Stomach smooth muscle (tissue), 2 donors: ENCODE results near the gene IL36B.
"Not testable (repeated sequence)": the region's sequence is repeated elsewhere in the genome, so short reads cannot be mapped to it uniquely, and the experiment has no call there.

Experiments used
- H3K27ac ChIP-seq: one replicate; pipeline ENCODE4 v1.7.0; 2013; ENCODE audit warnings: mild to moderate bottlenecking, low read length, inconsistent platforms
- H3K27me3 ChIP-seq, 2 donors: one replicate each; pipeline ENCODE4 v1.7.0; 2013; ENCODE audit warnings: low read length in 2 of 2; ENCODE audit not compliant: insufficient read depth in 2 of 2, control insufficient read depth in 1 of 2
- H3K36me3 ChIP-seq, 2 donors: one replicate each; pipeline ENCODE4 v1.7.0; 2013; ENCODE audit warnings: low read length in 2 of 2; ENCODE audit not compliant: control insufficient read depth in 2 of 2, insufficient read depth in 2 of 2
- H3K4me1 ChIP-seq: one replicate; pipeline ENCODE4 v1.7.0; 2013; ENCODE audit warnings: low read length; ENCODE audit not compliant: control insufficient read depth, insufficient read depth
- H3K4me3 ChIP-seq, 2 donors: one replicate each; pipeline ENCODE4 v1.7.0; 2013; ENCODE audit warnings: low read length in 2 of 2
- H3K9ac ChIP-seq, 2 donors: one replicate each; pipeline ENCODE4 v1.7.0; 2013; ENCODE audit warnings: low read length in 2 of 2, mild to moderate bottlenecking in 1 of 2
- H3K9me3 ChIP-seq, 2 donors: one replicate each; pipeline ENCODE4 v1.7.0; 2013; ENCODE audit warnings: low read length in 2 of 2; ENCODE audit not compliant: control insufficient read depth in 2 of 2
- donor health status: healthy.
- donor health status: Pancreatic carcinoma.

Gene IL36B

DNA sequence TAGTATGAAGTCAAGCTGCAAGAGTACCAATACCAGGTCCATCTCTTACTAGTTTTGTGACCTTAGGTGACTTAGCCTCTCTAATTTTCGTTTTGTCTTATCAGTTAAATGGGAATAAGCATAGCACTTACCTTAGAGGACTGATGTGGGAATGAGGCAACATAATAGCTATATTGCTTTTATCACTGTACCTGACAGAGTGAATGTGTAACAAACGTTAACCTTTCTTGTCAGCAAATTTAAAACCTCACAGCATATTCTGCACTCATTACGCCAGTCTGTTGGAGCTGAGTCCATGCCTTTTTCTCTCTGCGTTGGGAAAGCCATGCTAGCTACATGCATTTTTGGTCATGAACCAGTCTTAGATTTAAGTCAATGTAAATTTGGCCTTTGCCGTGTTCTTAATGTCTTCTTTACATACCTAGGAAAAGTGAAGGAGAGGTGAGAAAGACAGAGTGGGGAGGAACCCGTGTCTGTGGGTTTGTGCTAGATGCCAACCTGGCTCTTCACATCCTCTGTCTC, at the start of gene IL36B:
Gene IL36B (minus strand): TSS at position 472 of the 522 bp plus-strand sequence.
- no peaks in the 10 kb centered on the region for H3K36me3 ChIP-seq
- no peaks in the 10 kb centered on the region for H3K4me1 ChIP-seq
- H3K4me3 ChIP-seq, result no peak within 1 kb of the TSS

GRCh38 chr2:113102133-113102532, 49.5 kb upstream of the IL36B start:
- H3K9me3 ChIP-seq, result peaks cover 5% of the 10 kb centered on the region in 2 donors
- H3K4me3 ChIP-seq, result no peak overlapping the region
- no peak overlapping the region for H3K9ac ChIP-seq
- no peaks in the 10 kb centered on the region for H3K27me3 ChIP-seq
- no peak overlapping the region for H3K27ac ChIP-seq
- H3K36me3 ChIP-seq, result no peaks in the 10 kb centered on the region
- no peaks in the 10 kb centered on the region for H3K4me1 ChIP-seq

More for the DNA sequence above, at the start of gene IL36B:
- Histone ChIP-seq H3K27ac (no peak within 1 kb of the TSS), H3K27me3 (no peaks in the 10 kb centered on the region), H3K9ac (no peak within 1 kb of the TSS), H3K9me3 (peaks cover 4 to 8% of the 10 kb centered on the region in 2 donors)

- Histone ChIP-seq H3K27ac (no peak overlapping the region), H3K27me3 (no peaks in the 10 kb centered on the region), H3K4me1 (no peaks in the 10 kb centered on the region), H3K36me3 (no peaks in the 10 kb centered on the region), H3K9me3 (peaks cover 3 to 5% of the 10 kb centered on the region in 2 donors), H3K4me3 (no peak overlapping the region), H3K9ac (no peak overlapping the region)
Measured at GRCh38 chr2:113098532-113098931, 45.9 kb upstream of the IL36B start.

DNA sequence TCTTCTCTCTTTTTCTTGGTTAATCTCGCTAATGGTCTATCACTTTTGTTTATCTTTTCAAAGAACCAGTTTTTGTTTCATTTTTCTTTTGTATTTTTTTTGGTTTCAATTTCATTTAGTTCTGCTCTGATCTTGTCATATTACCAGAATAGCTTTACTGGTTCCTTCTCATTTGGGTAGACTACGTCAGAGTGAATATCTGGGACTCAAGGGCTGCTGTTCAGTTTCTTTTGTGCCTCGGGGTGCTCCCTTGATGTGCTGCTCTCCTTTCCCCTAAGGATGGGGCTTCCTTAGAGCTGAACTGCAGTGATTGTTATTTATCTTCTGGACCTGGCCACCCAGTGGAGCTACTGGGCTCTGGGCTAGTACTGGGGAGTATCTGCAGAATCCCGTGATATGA, 45.4 kb upstream of the IL36B start:
- no peaks in the 10 kb centered on the region for H3K4me1 ChIP-seq
- no peak overlapping the region for H3K9ac ChIP-seq
- no peak overlapping the region for H3K27ac ChIP-seq
- no peak overlapping the region for H3K4me3 ChIP-seq
- H3K9me3 ChIP-seq, result peaks cover 0 to 1% of the 10 kb centered on the region in 2 donors
- no peaks in the 10 kb centered on the region for H3K36me3 ChIP-seq
- H3K27me3 ChIP-seq, result no peaks in the 10 kb centered on the region

DNA sequence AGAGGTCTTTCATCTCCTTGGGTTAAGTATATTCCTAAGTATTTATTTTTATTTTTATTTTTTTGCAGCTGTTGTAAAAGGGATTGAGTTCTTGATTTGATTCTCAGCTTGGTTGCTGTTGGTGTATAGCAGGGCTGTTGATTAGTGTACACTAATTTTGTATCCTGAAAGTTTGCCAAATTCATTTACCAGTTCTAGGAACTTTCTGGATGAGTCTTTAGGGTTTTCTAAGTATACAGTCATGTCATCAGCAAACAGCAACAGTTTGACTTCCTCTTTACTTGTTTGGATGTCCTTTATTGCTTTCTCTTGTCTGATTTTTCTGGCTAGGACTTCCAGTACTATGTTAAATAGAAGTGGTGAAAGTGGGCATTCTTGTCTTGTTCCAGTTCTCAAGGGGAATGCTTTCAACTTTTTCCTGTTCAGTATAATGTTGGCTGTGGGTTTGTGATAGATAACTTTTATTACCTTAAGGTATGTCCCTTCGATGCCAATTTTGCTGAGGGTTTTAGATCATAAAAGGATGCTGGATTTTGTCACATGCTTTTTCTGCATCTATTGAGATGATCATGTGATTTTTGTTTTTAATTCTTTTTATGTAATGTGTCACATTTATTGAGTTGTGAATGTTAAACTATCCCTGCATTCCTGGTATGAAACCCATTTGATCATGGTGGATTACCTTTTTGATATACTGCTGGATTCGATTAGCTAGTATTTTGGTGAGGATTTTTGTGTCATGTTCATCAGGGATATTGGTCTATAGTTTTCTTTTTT, 44.4 kb upstream of the IL36B start:
- not testable (repeated sequence) for H3K9ac ChIP-seq, H3K4me3 ChIP-seq, H3K4me1 ChIP-seq, H3K9me3 ChIP-seq, H3K27ac ChIP-seq, H3K27me3 ChIP-seq, H3K36me3 ChIP-seq

- H3K27ac ChIP-seq, H3K4me1 ChIP-seq, H3K36me3 ChIP-seq, H3K9me3 ChIP-seq, H3K27me3 ChIP-seq, H3K9ac ChIP-seq, H3K4me3 ChIP-seq: not testable (repeated sequence)
Measured at GRCh38 chr2:113096306-113096705, 43.6 kb upstream of the IL36B start.

DNA sequence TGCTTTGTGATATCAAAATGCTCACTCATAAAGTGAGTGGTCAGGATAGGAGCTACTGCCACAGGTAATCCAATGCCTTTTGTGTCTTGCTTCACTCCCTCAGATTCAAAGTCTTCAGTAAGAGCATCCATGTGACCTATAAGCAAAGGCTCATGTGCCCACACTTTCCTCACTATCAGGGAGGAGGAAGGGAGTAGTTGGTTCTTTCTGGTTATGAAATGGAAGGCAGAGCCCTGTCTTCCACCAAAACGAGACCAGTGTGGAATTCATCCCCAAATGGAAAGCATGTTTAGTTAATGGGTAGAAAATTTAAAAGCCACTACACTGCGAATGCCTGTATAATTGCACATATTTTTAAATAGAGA, 40.9 kb upstream of the IL36B start:
- H3K36me3 ChIP-seq, result no peaks in the 10 kb centered on the region
- H3K9me3 ChIP-seq, result no peaks in the 10 kb centered on the region
- H3K4me1 ChIP-seq, result no peaks in the 10 kb centered on the region
- no peak overlapping the region for H3K27ac ChIP-seq
- H3K27me3 ChIP-seq, result no peaks in the 10 kb centered on the region
- H3K9ac ChIP-seq, result no peak overlapping the region
- H3K4me3 ChIP-seq, result no peak overlapping the region

DNA sequence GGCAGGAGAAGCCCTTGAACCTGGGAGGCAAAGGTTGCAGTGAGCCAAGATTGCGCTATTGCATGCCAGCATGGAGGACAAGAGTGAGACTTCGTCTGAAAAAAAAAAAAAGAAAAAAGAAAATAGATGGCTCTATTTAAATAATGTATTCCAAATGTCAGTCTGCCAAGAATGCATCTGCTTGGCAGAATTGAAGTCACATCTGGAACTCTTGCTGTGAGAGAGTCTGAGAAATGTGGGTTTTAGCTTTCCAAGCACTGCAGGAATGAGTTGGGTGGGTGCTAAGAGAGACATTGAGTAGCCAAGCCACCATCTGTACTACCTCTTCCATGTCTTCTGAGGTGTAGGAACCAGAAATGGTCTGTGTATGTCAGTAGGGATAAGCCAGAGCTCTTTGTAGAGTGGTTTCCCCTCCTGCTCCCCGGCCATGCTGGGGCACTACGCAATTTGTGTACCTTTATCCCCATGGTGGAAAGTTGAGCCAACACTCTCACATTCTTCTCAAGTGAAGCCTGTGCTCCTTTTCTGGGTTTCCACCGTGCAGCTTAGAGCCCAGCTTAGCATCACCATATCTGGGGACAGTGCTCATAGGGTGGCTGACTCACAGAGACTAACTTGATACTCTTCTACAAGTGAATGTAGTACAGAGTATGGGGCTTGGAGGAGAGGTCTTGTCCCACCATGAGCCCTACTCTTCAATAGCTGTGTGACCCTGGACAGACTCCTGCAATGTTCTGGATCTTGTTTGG, 40.4 kb upstream of the IL36B start:
- Histone ChIP-seq H3K4me1 (no peaks in the 10 kb centered on the region), H3K9me3 (no peaks in the 10 kb centered on the region), H3K27ac (no peak overlapping the region), H3K36me3 (no peaks in the 10 kb centered on the region), H3K27me3 (no peaks in the 10 kb centered on the region), H3K9ac (no peak overlapping the region), H3K4me3 (no peak overlapping the region)

DNA sequence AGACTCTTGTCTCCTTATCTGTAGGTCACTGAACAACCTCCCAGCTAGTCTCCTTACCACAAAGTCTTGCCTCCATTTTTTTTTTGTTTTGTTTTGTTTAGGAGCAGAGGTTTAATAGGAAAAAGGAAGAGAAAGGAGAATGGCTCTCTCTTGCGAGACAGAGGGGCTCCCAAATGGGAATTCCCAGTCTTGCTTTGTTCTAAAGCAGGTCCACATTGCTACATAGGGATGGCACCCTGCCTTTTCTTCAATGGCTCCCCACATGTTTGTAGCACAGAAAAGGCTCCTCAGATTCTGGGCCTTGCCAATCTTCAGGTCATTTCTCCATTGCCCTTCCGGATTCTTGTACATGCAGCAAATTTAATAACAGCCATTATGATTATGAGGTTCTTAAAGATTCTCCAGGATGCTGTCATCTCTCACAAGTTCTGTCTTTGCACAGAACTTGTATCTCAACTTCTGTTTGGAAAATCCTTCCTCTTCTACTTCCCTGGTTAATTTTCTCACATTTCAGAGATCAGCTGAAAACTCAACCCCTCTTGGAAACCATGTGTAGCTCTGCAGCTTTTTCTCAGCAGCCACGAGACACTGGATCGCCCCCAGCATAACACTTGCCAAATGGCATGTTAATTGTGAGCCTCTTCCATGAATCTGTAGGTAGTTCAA, 38.7 kb upstream of the IL36B start:
- H3K4me3 ChIP-seq, result no peak overlapping the region
- no peaks in the 10 kb centered on the region for H3K27me3 ChIP-seq
- H3K36me3 ChIP-seq, result no peaks in the 10 kb centered on the region
- H3K4me1 ChIP-seq, result no peaks in the 10 kb centered on the region
- H3K9ac ChIP-seq, result no peak overlapping the region
- no peaks in the 10 kb centered on the region for H3K9me3 ChIP-seq
- no peak overlapping the region for H3K27ac ChIP-seq

DNA sequence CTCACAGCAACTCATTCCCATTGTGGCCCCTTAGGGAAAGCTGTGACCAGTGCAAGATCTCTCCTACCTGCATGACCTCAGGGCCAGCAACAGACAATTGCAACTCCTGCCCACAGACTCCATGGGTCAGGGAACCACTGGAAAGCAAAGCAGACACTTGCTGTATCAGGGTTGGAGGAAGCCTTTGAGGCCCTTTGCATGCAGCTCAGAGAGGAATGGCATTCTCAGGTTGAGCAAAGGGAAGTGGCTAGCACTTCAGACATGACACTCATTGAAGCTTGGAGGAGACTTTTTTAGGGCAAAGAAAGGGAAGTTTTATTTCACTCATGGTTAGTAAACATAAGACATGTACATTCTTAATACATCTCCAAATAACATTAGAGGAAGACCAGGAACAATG, 37.2 kb upstream of the IL36B start:
- H3K27me3 ChIP-seq, result no peaks in the 10 kb centered on the region

More for the DNA sequence above, 37.2 kb upstream of the IL36B start:
- H3K4me3 ChIP-seq, result no peak overlapping the region
- no peaks in the 10 kb centered on the region for H3K4me1 ChIP-seq
- no peaks in the 10 kb centered on the region for H3K9me3 ChIP-seq
- no peak overlapping the region for H3K9ac ChIP-seq
- H3K27ac ChIP-seq, result no peak overlapping the region
- H3K36me3 ChIP-seq, result no peaks in the 10 kb centered on the region
